ENCODE measurements around the gene GALM.
"Not testable (repeated sequence)": the region's sequence is repeated elsewhere in the genome, so short reads cannot be mapped to it uniquely, and the experiment has no call there.

GALM gene

GRCh38 chr2:38754506-38754905 is 88.6 kb downstream of the GALM start:
- DNase-seq (ENCODE audit: low spot score) = no peak
- no peak for TF ChIP-seq CTCF (IDR thresholded peaks at IDR 0.05; ENCODE audit: poor library complexity, severe bottlenecking)
- no peak for ATAC-seq (ENCODE audit: low read depth)

GRCh38 chr2:38755891-38756290 is 90.0 kb downstream of the GALM start:
- not testable (repeated sequence) for H3K27me3 ChIP-seq (ENCODE audit: insufficient read depth, poor library complexity, severe bottlenecking); H3K4me1 ChIP-seq (ENCODE audit: insufficient read depth, poor library complexity, severe bottlenecking); DNase-seq (ENCODE audit: low spot score); ATAC-seq (ENCODE audit: low read depth); H3K36me3 ChIP-seq (ENCODE audit: low read depth); H3K27ac ChIP-seq (ENCODE audit: poor library complexity, severe bottlenecking); H3K9me3 ChIP-seq (ENCODE audit: severe bottlenecking); H3K4me3 ChIP-seq (ENCODE audit: severe bottlenecking)

More at GRCh38 chr2:38754506-38754905, 88.6 kb downstream of the GALM start:
- H3K36me3 ChIP-seq (ENCODE audit: low read depth) = peaks cover 7% of the 10 kb centered on the region
- no peak overlapping the region for H3K27ac ChIP-seq (ENCODE audit: poor library complexity, severe bottlenecking)
- H3K4me3 ChIP-seq (ENCODE audit: severe bottlenecking) = peak overlapping the region; percentile 12
- H3K9me3 ChIP-seq (ENCODE audit: severe bottlenecking) = no peaks in the 10 kb centered on the region
- H3K4me1 ChIP-seq (ENCODE audit: insufficient read depth, poor library complexity, severe bottlenecking) = peaks cover 7% of the 10 kb centered on the region
- no peaks in the 10 kb centered on the region for H3K27me3 ChIP-seq (ENCODE audit: insufficient read depth, poor library complexity, severe bottlenecking)

- peaks cover 20% of the 10 kb centered on the region for H3K4me1 ChIP-seq (ENCODE audit: insufficient read depth, poor library complexity, severe bottlenecking)
- no peaks in the 10 kb centered on the region for H3K36me3 ChIP-seq (ENCODE audit: low read depth)
- H3K9me3 ChIP-seq (ENCODE audit: severe bottlenecking) = no peaks in the 10 kb centered on the region
- H3K27ac ChIP-seq (ENCODE audit: poor library complexity, severe bottlenecking) = no peak overlapping the region
- H3K27me3 ChIP-seq (ENCODE audit: insufficient read depth, poor library complexity, severe bottlenecking) = no peaks in the 10 kb centered on the region
- ATAC-seq (ENCODE audit: low read depth) = no peak
- H3K4me3 ChIP-seq (ENCODE audit: severe bottlenecking) = no peak overlapping the region
- no peak for TF ChIP-seq CTCF (IDR thresholded peaks at IDR 0.05; ENCODE audit: poor library complexity, severe bottlenecking)
- no peak for DNase-seq (ENCODE audit: low spot score)
These were observed 97.3 kb downstream of the GALM start for GRCh38 chr2:38763228-38763627.

- no peak for TF ChIP-seq CTCF (IDR thresholded peaks at IDR 0.05; ENCODE audit: poor library complexity, severe bottlenecking)
- Histone ChIP-seq H3K4me3 (ENCODE audit: severe bottlenecking) (no peak overlapping the region), H3K27ac (ENCODE audit: poor library complexity, severe bottlenecking) (no peak overlapping the region), H3K27me3 (ENCODE audit: insufficient read depth, poor library complexity, severe bottlenecking) (no peaks in the 10 kb centered on the region), H3K9me3 (ENCODE audit: severe bottlenecking) (no peaks in the 10 kb centered on the region), H3K4me1 (ENCODE audit: insufficient read depth, poor library complexity, severe bottlenecking) (peaks cover 20% of the 10 kb centered on the region), H3K36me3 (ENCODE audit: low read depth) (no peaks in the 10 kb centered on the region)
- DNase-seq (ENCODE audit: low spot score) (no peak), ATAC-seq (ENCODE audit: low read depth) (no peak)
These were observed 97.8 kb downstream of the GALM start for GRCh38 chr2:38763728-38764127.

GRCh38 chr2:38765149-38765548 is 99.2 kb downstream of the GALM start:
- peak overlapping the region; percentile 33 for H3K27ac ChIP-seq (ENCODE audit: poor library complexity, severe bottlenecking)

More at GRCh38 chr2:38765149-38765548, 99.2 kb downstream of the GALM start:
- no peaks in the 10 kb centered on the region for H3K36me3 ChIP-seq (ENCODE audit: low read depth)
- ATAC-seq (ENCODE audit: low read depth) = peak; percentile 87
- no peak overlapping the region for H3K4me3 ChIP-seq (ENCODE audit: severe bottlenecking)
- H3K4me1 ChIP-seq (ENCODE audit: insufficient read depth, poor library complexity, severe bottlenecking) = peaks cover 20% of the 10 kb centered on the region
- no peak for DNase-seq (ENCODE audit: low spot score)
- H3K9me3 ChIP-seq (ENCODE audit: severe bottlenecking) = no peaks in the 10 kb centered on the region
- no peaks in the 10 kb centered on the region for H3K27me3 ChIP-seq (ENCODE audit: insufficient read depth, poor library complexity, severe bottlenecking)
- no peak for TF ChIP-seq CTCF (IDR thresholded peaks at IDR 0.05; ENCODE audit: poor library complexity, severe bottlenecking)

All from RWPE2 (cell line).